Anterior cingulate cortex (tissue), 58 donors: ENCODE results near the gene RXRA.

Source experiments
- DNase-seq, 58 donors: peaks; one replicate each; lab custom pipeline; 2025; lab: John Stamatoyannopoulos, UW

Gene RXRA

DNA sequence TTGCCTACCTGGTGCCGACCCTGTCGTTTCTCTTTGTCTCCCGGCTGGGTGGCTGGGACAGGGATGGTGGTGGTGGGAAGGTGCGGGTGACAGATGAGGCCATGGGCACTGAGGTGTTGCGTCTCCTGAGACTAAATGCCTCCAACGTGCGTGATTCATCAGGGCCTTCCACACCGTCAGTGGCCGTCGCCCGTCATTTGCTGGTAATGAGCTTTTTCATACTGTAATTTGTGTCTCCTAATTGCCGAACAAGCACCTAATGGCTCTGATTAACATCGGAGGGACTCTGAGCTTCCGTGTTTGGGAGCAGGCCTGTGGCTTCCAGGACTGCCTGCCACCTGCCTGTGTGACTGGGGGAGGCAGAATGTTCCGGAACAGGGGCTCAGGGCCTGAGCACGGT lies 35.2 kb downstream of the RXRA start:
- DNase-seq = no peak

DNA sequence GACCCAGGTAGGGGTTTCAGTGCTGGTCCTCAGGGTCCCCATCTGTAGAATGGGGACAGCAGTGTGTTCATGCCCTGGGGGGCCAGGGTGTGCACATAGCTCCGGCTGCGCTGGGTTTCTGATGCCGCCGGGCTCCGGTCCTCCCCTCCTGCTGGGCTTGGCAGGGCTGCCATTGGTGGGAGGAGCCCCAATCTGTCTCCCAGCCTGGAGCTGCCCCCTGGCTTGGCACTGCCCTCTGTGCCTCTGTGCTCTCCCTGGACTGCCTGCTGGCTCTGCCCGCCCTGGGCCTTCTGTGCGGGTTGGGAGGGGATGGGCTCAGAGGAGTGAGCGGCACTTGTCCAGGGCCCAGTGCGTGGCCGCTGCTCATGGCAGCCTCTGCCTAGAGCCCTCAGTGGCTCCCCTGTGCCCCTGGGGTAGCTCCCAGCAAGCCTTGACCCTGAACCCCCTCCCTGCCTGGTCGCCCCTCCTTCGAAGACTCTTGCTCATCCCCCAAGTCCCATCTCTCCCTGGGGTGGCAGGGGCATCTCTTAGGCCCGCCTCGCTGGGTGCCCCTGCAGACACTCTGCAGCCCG lies 35.7 kb downstream of the RXRA start:
- peak in 3 of 58 donors; percentile 31 to 39 (median 35) for DNase-seq

DNA sequence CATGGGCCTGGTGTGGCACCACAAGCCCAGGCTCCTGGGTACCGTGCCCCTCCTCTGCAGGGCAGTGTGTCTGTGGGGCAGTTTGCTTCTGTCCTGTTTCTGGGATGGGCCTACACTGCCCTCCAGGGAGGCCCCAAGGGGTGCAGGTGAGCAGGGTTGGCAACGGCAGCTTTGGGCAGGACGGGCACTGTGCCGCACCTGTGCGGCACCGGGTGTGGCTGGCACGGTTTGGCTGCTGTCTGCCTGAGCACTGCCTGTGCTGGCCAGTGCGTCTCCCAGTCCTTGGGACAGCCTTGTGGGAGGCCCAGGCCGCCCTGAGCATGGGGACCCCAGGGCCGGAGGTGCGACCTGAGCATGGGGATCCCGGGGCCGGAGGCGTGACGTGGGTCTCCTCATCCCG lies 37.2 kb downstream of the RXRA start:
- DNase-seq = no peak

DNA sequence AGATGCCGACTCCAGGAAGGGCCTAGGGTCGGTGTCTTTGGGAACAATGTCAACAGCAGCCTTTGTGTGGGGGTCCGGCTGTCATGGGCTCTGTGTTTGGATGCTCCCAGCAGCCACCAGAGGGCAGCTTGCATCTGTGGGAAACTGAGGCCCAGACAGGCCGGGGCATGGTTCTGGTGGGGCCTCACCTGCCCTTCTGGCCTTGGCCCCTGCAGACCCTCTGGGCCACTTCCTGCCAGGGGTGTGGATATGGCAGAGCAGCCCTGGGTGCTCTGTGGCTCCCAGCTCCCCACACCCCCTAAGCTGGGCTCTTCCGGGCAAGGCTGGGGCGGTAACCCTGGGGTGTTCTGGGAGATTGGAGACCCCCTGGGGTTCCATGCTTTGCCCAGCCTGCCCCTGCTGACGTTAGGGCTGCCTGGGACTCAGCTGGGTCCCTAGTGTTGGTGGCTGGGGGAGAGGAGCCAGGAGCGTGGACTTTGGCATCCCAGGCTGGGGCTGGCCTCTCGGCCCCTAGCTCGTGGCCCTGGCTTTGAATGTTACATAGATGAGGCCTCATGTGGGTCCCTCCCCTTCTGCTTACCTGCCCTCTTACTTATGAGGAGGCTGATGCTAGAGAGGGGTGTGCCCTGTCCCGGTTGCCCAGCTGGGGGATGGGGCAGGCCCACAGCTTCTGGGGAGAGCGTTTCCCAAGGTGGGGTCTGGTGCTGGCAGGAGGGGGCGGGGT lies 38.3 kb downstream of the RXRA start:
- peak in 1 of 58 donors; percentile 11 for DNase-seq

DNA sequence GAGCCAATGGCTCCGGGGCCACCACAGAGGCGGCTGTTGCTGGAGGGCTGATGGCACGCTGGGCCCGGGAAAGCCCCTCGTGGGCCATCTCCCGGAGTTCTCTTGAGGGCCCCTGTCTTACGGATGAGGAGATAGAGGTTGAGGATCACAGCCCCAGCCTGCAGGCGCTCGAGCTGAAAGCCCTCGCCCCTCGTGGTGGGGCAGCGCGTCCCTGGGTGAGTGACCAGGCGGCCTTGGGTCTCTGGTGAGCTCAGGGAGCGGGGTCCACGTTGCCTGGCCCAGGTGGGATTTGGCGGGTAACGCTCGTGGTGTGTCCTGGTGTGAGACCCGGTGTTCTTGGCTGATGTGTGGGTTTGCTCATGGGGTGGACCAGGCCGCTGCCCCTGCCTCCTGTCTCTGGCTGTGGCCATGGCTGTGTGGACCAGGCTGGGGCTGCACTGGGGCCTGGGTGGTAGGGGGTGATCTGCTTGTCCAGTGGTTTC lies 38.9 kb downstream of the RXRA start:
- DNase-seq = no peak

DNA sequence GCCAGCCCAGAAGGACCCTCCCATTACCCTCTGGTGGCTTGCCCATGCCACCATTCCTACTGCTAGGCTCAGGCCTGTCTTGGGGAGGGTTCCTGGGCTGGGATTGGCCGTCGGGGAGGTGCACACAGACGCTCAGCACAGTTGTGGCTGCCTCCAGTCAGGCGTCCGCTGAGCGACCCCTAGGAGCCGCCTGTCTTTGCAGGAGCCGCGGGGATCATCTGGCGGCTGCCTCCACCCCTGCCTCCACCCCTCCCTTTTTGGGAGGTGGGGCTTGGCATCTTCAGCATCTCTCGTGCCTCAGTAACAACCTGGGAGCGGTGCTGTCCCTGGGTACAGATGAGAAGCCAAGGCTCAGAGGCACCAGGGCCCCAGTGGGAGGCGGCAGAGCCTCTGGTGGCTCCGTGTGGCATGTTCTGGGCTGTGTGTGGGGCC lies 39.6 kb downstream of the RXRA start:
- peak in 4 of 58 donors; percentile 64 to 77 (median 66) for DNase-seq

DNA sequence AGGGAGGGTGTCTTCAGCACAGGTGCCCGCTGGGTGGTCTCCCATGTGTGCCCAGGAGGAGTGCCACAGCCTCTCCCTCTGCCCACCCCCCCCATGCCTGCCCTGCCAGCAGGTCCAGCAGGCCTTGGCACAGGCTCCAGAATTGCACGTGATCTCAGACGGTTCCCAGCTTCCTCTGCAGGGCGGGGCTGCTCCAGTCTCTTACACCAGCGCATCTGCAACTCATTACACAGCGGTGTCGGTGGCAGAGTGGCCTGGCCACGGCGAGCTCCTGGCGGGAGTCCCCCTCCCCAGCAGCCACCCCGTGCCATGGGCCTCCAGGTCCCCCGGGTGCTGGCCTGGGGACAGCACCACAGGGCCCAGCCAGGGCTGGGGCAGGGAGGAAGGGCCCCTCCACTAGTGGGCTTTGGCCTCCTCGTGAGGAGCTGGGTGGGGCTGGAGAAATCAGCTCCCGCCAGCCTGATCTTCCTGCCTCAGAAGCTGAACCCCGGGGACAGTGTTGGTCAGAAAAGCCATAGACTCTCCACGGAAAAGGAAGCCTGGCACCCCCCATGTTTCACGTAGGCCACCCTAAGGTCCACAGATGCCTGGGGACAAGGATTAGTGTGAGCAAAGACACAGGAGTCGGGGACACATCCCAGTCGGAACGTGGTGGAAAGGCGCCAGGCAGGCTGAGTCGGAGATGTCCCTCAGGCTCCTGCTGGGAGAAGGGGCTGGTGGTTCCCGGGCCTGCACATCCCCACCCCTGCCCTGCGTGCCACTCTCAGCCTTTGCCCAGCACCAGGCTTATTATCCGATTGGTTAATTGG lies 40.2 kb downstream of the RXRA start:
- peak in 57 of 58 donors; percentile 23 to 92 (median 84) for DNase-seq

DNA sequence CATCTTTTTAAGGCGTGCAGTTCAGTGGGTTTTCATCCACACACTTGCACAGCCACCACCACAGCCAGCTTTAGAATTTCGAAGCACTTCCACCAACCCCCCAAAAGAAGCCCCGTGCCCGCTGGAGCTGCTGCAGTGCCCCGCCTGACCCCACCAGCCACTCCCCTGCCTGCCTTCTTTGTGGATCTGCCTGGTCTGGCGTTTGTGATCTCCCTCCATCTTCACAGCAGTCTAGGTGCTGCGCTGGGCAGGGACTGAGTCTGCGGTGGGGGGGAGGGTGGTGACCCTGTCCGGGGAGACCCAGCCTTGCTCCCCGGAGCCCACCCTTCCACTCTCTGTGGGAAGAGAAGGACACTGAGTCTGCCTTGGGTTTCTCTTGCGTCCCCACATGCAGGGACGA lies 40.8 kb downstream of the RXRA start:
- DNase-seq = no peak

DNA sequence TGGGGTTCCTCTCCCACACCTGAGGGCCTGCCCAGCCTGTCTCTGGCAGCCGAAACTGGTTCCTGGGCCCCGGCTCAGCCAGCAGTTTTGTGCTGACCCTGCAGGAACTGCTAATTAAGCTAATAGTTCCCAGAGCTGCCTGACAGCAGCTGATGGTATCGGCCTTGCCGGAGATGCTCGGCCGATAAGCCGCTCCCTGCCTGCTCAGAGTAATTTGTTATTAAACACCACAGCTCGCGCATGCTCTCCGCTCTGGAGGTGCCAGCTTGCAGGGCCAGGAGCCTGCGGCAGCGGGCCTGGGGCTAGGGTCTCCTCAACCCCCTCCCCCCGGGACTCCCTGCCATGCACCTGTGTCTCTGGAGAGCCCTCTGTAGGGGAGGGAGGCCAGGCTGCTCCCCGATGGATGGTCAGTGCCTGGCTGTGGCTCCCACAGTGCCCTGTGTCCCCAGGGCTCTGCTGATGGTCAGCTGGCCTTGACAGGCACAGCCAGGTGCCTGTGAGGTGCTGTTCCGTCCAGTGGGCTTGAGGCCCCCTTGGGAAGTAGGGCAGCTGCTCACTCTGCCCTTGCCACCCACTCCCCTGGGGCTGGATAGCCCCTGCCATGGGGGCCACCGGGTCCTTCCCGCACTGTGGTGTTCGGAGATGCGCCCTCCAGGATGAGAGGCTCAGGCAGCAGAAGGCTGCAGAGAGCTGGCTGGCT lies 41.7 kb downstream of the RXRA start:
- DNase-seq = no peak

- DNase-seq = no peak
These were observed 42.3 kb downstream of the RXRA start for GRCh38 chr9:134368571-134368970.

GRCh38 chr9:134369416-134370212 lies 43.4 kb downstream of the RXRA start:
- no peak for DNase-seq

GRCh38 chr9:134370213-134370492 lies 43.9 kb downstream of the RXRA start:
- peak in 4 of 58 donors; percentile 21 to 26 (median 24) for DNase-seq

DNA sequence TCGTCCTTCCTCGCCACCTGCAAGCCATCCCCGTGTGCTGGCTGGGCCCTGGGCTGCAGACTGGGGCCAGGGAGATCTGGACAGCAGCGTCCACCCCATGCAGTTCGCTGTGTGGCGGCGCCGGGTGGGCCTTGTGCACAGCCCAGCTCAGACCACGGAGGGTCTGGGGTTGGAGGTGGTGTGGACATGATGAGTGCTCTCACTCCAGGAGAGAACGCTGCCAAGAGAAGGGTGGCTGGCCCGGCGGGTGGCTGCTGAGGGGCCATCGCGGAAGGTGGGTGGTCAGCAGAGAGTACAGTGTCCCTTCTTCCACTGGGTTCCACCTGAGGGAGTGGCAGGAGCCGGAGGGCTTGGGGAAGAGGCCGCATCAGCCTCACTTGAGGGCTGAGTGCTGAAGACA lies 44.4 kb downstream of the RXRA start:
- DNase-seq = no peak

DNA sequence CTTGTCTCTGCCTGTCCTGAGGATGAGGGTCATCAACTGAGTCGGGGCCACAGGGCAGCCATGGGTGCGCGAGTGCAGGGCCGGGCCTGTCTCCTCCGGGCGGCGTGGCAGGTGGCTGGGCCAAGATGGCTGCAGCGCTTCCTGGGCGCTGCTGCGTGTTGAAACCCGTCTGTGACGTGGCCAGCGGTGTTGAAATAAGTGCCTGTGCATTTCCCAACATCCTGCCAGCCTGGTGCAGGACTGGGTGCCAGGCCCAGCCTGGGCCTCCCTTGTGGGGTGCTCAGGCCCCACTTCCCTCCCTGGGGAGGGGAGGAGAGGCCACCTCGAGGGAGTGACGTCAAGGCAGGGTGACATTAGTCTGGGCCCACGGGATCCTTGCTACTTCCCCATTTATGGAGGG lies 45.5 kb downstream of the RXRA start:
- peak in 24 of 58 donors; percentile 20 to 62 (median 34) for DNase-seq

- peak in 1 of 58 donors; percentile 35 for DNase-seq
These were observed 46.5 kb downstream of the RXRA start for GRCh38 chr9:134372581-134373267.

DNA sequence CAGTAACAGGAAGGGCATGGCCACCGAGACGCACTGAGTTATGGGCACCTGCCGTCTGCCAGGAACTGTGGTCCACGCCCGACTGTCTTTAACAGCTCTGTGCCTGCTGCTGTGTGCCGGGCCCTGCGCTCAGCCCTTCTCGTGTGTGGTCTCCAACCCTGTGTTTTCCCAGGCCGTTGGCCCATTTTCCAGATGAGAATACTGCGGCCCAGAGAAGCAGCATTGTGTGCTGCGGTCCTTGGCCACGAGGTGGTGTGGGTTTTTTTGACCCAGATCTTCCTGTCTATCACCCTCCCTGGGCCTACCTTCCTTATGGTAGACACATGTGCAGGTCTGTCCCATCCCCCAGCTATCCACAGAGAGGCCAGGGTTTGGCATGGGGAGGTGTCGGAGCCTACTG lies 47.0 kb downstream of the RXRA start:
- no peak for DNase-seq

GRCh38 chr9:134373953-134374300 lies 47.7 kb downstream of the RXRA start:
- DNase-seq = no peak

- DNase-seq = peak in 26 of 58 donors; percentile 13 to 65 (median 44)
These were observed 48.2 kb downstream of the RXRA start for GRCh38 chr9:134374301-134375010.

DNA sequence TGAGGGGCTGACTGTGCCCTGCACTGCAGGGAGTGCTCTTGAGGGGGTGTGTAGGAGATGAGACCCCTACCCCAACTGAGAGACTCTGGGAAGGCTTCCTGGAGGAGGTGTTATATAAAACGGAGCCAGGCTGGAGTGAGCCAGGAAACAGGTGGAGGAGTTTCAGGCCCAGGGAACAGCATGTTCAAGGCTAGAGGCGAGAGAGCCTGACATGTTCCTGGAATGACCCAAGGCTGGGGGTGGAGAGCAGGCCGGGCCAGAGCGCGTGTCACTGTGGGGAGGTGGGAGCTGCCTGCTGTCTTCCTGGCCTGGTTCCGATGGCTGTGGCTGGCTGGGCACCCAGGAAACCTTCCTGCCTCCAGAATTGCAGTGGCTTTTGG lies 48.7 kb downstream of the RXRA start:
- peak in 18 of 58 donors; percentile 31 to 78 (median 52) for DNase-seq
